ENCODE data around the gene RSBN1L. TPM values are rescaled to one million over a fixed set of nuclear protein-coding genes. Genes with fewer than 3 reads are reported as not detected.

RSBN1L gene
- total and polyA plus RNA-seq, 2 donors (not counting 3 experiments of a cell fraction or from before 2014, with no cell fraction given) = 3.0 to 13.1 TPM

DNA sequence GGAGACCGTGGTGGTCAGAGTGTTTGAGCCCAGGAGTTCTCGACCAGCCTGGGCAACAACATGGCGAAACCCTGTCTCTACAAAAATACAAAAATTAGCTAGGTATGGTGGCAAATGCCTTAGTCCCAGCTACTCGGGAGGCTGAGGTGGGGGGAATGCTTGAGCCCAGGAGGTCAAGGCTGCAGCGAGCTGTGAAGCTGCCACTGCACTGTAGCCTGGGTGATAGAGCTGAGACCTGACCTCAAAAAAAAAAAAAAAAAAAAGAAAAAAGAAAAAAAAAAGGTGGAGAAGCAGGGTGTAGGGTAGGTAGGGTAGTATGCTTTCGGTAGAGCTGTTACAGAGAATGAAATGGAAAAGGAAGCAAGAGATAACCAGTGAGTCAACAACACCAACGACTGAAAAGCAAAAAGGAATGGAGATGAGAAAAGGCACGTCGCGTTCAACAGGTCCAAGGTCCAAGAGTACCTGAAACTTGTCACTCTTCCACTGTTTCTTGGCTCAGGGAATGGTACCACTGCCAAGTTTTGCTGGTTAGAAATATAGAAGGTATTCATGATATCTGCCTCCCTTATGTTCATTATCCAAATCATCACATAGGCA is 4.3 kb upstream of the RSBN1L start:
- Histone ChIP-seq H3K4me1 (ENCODE audit: control insufficient read depth, extremely low read depth, insufficient read depth, low read length) (peaks cover 5% of the 10 kb centered on the region), H3K27me3 (ENCODE audit: control insufficient read depth in 2 of 2, insufficient read depth in 2 of 2, low read length in 2 of 2) (no peaks in the 10 kb centered on the region), H3K9me3 (replicated peaks; ENCODE audit: control insufficient read depth, insufficient read depth, low read length) (no peaks in the 10 kb centered on the region), H3K9ac (replicated peaks; ENCODE audit: extremely low read depth, insufficient read depth, low read length) (no peak overlapping the region), H3K4me2 (ENCODE audit: insufficient read depth, low read length) (no peak overlapping the region), H3K79me2 (ENCODE audit: control insufficient read depth, insufficient read depth, low read length) (peaks cover 8% of the 10 kb centered on the region), H2AFZ (ENCODE audit: low read depth, low read length) (no peak overlapping the region), H4K20me1 (replicated peaks; ENCODE audit: control insufficient read depth, extremely low read depth, insufficient read depth, low read length) (no peaks in the 10 kb centered on the region), H3K36me3 (ENCODE audit: control insufficient read depth in 2 of 2, extremely low read depth in 1 of 2, insufficient read depth in 2 of 2, low read length in 2 of 2) (no peaks in the 10 kb centered on the region), H3K4me3 (replicated peaks in 1 of 3; ENCODE audit: insufficient read depth in 1 of 3, low read depth in 1 of 3, low read length in 3 of 3) (no peak overlapping the region), H3K27ac (ENCODE audit: insufficient read depth, low read depth, low read length) (no peak overlapping the region), H3K9me1 (replicated peaks; ENCODE audit: control insufficient read depth, extremely low read depth, insufficient read depth, low read length) (no peaks in the 10 kb centered on the region)
- ChIA-PET POLR2A (no interaction called here), CTCF (no interaction called here)
- DNase-seq (ENCODE audit: low read depth, low spot score) (no peak), FAIRE-seq (no peak)
- dilution Hi-C loops (cut with MboI; ENCODE audit: extremely low pct_ligation_motif_present, low sequenced_read_pairs) (no loop called here), intact Hi-C loops (cut with micrococcal nuclease) (no loop called here)
- TF ChIP-seq JUN (IDR thresholded peaks at IDR 0.05; ENCODE audit: borderline replicate concordance, insufficient read depth, insufficient read length, low read depth) = no peak
- no peak for TF ChIP-seq EZH2 (IDR thresholded peaks at IDR 0.05; ENCODE audit: borderline replicate concordance, low read depth, low read length, severe bottlenecking)
- no peak for TF ChIP-seq CTCF (IDR thresholded peaks at IDR 0.05; ENCODE audit: extremely low read depth in 1 of 2, insufficient read depth in 1 of 2, low read depth in 1 of 2, low read length in 2 of 2)
- TF ChIP-seq POLR2A (IDR thresholded peaks at IDR 0.05; ENCODE audit: low read depth, low read length) = no peak
- TF ChIP-seq MYC (IDR thresholded peaks at IDR 0.05; ENCODE audit: low read depth, low read length) = no peak
- no TSS peak for BruUV-seq (replicated peaks)
